ENCODE data around the gene AIG1. TPM values are rescaled to one million over a fixed set of nuclear protein-coding genes. Genes with fewer than 3 reads are reported as not detected.

Gene AIG1
- total and polyA plus RNA-seq, 2 of the 4 experiments (the other 2 are of a cell fraction) = 21.3 to 27.1 TPM

- Histone ChIP-seq H4K20me1 (ENCODE audit: insufficient read depth, low read length) (no peaks in the 10 kb centered on the region), H2AFZ (replicated peaks; ENCODE audit: low read length, poor library complexity) (no peak overlapping the region), H3K4me2 (ENCODE audit: low read depth, low read length) (no peak overlapping the region), H4K5ac (ENCODE audit: low read depth, low read length) (no peak overlapping the region), H4K8ac (ENCODE audit: low read depth in 2 of 2, low read length in 2 of 2) (no peak overlapping the region), H2AK5ac (ENCODE audit: low read depth, low read length) (peak overlapping the region; percentile 66; the same call in 1 of the 2 replicates), H3K9me1 (ENCODE audit: insufficient read depth, low read length) (peaks cover 2% of the 10 kb centered on the region; the same call in 1 of the 2 replicates), H3K56ac (ENCODE audit: extremely low read depth, insufficient read depth, low read length) (no peak overlapping the region), H3K9ac (ENCODE audit: low read depth, low read length) (no peak overlapping the region), H3K4ac (ENCODE audit: low read depth, low read length) (no peak overlapping the region), H2BK120ac (ENCODE audit: low read depth, low read length) (no peak overlapping the region), H2BK15ac (ENCODE audit: low read depth, low read length) (no peak overlapping the region), H3K4me1 (ENCODE audit: control insufficient read depth, insufficient read depth, low read length) (peaks cover 6% of the 10 kb centered on the region; the same call in 1 of the 2 replicates), H3K23ac (ENCODE audit: low read depth, low read length) (0 out of 2 replicates have a peak overlapping the region, but pooled peaks have one; percentile 13), H2BK5ac (ENCODE audit: low read depth, low read length, poor library complexity, severe bottlenecking) (no peak overlapping the region), H3K27me3 (ENCODE audit: control insufficient read depth, insufficient read depth, low read length) (no peaks in the 10 kb centered on the region), H3K18ac (ENCODE audit: low read depth, low read length) (0 out of 2 replicates have a peak overlapping the region, but pooled peaks have one; percentile 4), H4K91ac (ENCODE audit: insufficient read depth, low read depth, low read length) (no peak overlapping the region), H3K4me3 (ENCODE audit: insufficient read depth, low read depth, low read length) (no peak overlapping the region), H3K27ac (ENCODE audit: insufficient read depth, low read length) (no peak overlapping the region), H3K9me3 (ENCODE audit: control insufficient read depth, insufficient read depth, low read length) (no peaks in the 10 kb centered on the region; the same call in 1 of the 2 replicates), H2AK9ac (replicated peaks; ENCODE audit: low read depth, low read length, poor library complexity) (no peak overlapping the region), H3K79me1 (ENCODE audit: low read depth in 1 of 2, low read length in 2 of 2) (no peaks in the 10 kb centered on the region), H2BK20ac (ENCODE audit: low read depth, low read length) (no peak overlapping the region), H3K14ac (replicated peaks; ENCODE audit: low read depth, low read length) (peak overlapping the region; percentile 27; the same call in 1 of the 2 replicates), H3K36me3 (ENCODE audit: control insufficient read depth, insufficient read depth, low read length) (no peaks in the 10 kb centered on the region)
- DNase-seq (no peak), ATAC-seq (ENCODE audit: low read depth) (no peak)
- no CpG with 5 or more reads among the region's 6 CpGs for WGBS, 2 experiments (ENCODE audit: extremely low coverage in 2 of 2, insufficient read length in 1 of 2)
- in situ Hi-C loops (cut with MboI; ENCODE audit: low sequenced_read_pairs) = no loop called here
- TF ChIP-seq POLR2A (IDR thresholded peaks at IDR 0.05; ENCODE audit: low read depth, low read length) (no peak), BHLHE40 (IDR thresholded peaks at IDR 0.05; ENCODE audit: low read depth, low read length) (no peak), USF2 (IDR thresholded peaks at IDR 0.05; ENCODE audit: low read depth, low read length) (no peak), MAZ (IDR thresholded peaks at IDR 0.05; ENCODE audit: borderline replicate concordance, low read depth, low read length) (no peak), CEBPB (IDR thresholded peaks at IDR 0.05; ENCODE audit: low read depth, low read length) (no peak), RCOR1 (IDR thresholded peaks at IDR 0.05; ENCODE audit: insufficient replicate concordance, low read length) (no peak), NFE2L2 (IDR thresholded peaks at IDR 0.05; ENCODE audit: low read depth, low read length) (no peak), FOS (IDR thresholded peaks at IDR 0.05; ENCODE audit: low read depth, low read length) (no peak), RFX5 (IDR thresholded peaks at IDR 0.05; ENCODE audit: low read depth, low read length) (no peak), CTCF (conservative IDR thresholded peaks at IDR 0.05; ENCODE audit: low read depth, low read length) (no peak), MAFK (IDR thresholded peaks at IDR 0.05; ENCODE audit: low read depth, low read length) (no peak), ELK1 (IDR thresholded peaks at IDR 0.05; ENCODE audit: borderline replicate concordance, low read depth, low read length) (no peak), RAD21 (IDR thresholded peaks at IDR 0.05; ENCODE audit: low read length) (no peak), CHD1 (IDR thresholded peaks at IDR 0.05; ENCODE audit: low read depth, low read length) (no peak), MXI1 (IDR thresholded peaks at IDR 0.05; ENCODE audit: borderline replicate concordance, low read depth, low read length) (no peak), SMC3 (IDR thresholded peaks at IDR 0.05; ENCODE audit: low read depth, low read length) (no peak)
- ChIA-PET CTCF (no interaction called here), POLR2A (ENCODE audit: unreplicated experiment) (no interaction called here)
- dilution Hi-C loops (cut with HindIII; ENCODE audit: low sequenced_read_pairs, unreplicated experiment) = no loop called here
- intact Hi-C loops (cut with micrococcal nuclease) = loop anchor here (5.0 kb wide), 1 partner anchor 174 kb away; no protein-coding TSS in a partner anchor
- no TSS peak for BruUV-seq (replicated peaks)
These were observed 192.3 kb downstream of the AIG1 start for GRCh38 chr6:143252961-143253360.
